Raji (cell line): ENCODE data around the gene HIF3A.

Experiments used
- POLR2A ChIP-seq: IDR thresholded peaks from 2 replicates; pipeline ENCODE4 v1.6.1; 2011; ENCODE audit warnings: low read depth, low read length, control low read depth; ENCODE audit not compliant: insufficient read depth

The HIF3A gene

DNA sequence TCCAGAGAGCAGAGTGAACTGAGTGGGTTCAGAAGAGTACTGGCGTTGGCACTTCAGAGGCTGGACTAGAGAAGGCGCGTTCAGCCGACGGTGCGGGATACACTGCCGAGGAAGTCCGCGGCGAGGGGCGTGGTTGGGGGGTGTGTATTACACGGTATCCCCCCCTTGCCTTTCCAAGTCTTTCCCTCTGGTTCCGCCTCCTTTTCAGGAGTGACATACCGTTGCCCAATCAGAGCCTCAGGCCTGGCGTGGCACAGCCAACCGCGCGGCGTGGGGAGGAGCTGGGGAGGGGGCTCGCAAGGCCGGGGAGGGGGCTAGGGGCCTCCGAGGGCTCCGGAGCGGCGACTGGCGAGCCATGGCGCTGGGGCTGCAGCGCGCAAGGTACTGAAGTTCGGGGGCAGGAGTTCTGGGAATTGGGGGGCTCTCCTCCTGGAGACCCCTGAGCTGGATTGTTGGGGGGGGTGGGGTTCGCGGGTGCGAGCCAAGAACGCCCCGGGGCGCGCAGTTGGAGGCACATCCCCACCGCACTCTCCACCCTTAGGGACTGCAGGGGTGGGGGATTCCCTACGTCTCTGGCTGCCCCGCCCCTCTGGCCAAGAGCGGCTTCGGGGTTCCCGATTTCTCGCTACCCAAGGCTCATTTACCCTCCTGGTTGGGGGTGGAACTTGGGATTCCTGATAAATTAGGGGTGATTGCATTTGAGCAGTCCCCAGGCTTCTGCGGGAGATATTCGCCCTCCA, at the start of gene HIF3A:
TSS of gene HIF3A (plus strand) at position 321 of the 740 bp plus-strand sequence. CDS start at position 356, 35 bp downstream.
- no peak for TF ChIP-seq POLR2A

DNA sequence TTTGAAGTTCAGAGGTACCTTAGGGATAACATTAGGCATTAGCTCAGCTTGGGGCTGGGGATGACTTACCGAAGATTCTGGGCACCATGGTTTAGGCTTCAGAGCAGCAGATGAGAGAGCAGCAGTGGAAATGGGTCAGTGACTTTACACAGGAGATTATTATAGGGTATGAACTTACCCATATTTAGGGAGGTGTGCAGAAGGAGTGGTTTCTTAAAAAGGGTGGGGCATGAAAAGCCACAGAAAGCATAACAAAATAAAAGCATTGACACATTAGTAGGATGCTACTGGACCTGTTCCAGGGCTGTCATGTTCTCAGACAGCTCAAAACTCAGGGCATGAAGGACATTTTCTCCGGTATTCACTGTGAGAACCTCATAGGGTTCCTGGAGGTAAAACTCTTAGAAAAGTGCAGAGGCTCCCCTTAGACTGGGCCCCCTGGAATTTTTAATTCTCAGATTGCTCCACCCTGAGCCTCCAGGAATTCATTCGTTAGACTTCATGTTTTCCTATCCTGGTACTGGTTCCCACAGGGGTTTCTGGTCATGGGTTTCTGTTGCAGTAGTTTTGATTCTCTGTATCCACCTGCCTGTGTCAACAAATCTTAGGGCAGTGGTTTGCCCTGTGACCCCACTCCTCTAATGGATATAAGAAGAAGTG, 46.6 kb upstream of the HIF3A start:
- TF ChIP-seq POLR2A = no peak

DNA sequence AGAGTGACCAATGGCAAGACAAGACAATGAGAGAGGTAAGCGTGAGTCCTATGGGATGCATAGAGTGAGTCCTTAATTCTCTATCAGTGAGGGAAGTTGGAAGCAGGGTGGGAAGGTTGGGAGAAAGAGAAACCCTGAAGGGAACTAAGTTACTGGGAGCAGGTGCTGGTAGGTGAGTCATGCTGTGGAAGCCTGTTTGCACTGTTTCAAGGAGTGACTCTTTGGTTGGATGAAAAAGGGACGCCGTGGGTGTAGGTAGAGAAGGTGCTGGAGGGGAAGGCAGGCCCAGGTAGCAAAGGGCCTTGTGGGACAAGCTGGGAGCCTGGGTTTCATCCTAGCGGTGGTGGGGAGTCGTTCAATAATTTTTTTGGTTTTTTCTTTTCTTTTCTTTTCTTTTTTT, 45.4 kb upstream of the HIF3A start:
- TF ChIP-seq POLR2A = no peak

DNA sequence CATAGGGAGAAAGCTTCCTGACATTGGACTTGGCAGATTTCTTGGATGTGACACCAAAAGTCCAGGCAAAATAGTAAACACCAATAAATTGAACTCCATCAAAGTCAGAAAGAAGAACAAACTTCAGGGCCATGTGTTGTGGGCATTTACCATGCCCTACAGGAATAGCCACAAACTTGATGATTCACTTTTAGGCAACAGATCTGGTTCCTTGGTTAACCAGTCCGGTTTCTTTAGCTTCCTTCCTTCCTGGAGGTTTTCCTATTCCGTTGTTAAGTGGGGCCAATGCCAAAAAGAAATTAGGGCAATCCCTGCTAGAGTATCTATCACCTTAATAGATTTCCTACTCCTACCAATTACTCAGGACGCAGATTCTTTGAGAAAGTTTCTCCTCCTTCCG, 42.1 kb upstream of the HIF3A start:
- TF ChIP-seq POLR2A = no peak

GRCh38 chr19:46256855-46257254, 40.0 kb upstream of the HIF3A start:
- TF ChIP-seq POLR2A = no peak

GRCh38 chr19:46265217-46265828, 31.5 kb upstream of the HIF3A start:
- no peak for TF ChIP-seq POLR2A

DNA sequence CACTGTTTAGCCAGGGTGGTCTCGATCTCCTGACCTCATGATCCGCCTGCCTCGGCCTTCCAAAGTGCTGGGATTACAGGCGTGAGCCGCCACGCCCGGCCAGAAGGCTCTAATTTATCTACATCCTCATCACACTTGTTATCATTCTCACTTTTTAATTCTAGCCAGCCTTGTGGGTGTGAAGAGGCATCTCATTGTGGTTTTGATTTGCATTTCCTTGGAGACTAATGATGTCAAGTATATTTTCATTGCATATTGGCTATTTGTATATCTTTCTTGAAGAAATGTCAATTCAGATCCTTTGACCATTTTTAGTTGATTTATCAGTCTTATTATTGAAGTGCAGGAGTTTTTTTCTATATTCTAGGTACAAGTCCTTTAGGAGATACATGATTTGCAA, 27.7 kb upstream of the HIF3A start:
- no peak for TF ChIP-seq POLR2A

DNA sequence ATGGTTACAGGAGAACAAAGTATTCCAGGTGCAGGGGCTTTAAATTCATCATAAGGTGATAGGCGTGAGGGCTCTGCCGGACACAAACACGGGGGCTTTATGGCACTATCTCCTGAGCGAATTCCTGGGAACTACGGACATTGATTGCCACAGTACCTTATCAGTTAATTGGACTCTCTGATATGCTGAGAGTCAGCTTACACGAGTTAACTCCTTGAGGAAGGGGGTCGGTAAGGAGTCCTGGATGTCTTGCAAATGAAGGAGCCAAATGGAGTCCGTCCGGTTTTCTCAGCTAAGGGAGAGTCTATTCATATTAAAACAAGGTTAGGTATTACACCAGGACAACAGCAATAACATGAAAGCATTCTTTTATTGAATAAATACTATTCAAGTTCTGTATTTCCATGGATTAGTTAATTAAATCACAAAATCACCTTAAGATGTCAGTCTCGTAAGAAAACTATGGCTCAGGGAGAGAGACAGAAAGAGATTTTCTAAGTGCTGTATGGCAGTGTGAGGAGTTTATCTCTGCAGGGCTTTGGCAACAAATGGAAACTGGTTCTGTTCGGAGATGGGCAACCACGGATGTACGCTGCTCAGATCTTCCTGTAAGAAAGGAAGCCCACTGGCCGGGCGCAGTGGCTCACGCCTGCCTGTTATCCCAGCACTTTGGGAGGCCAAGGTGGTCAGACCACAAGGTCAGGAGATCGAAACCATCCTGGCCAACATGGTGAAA, 26.2 kb upstream of the HIF3A start:
- no peak for TF ChIP-seq POLR2A

DNA sequence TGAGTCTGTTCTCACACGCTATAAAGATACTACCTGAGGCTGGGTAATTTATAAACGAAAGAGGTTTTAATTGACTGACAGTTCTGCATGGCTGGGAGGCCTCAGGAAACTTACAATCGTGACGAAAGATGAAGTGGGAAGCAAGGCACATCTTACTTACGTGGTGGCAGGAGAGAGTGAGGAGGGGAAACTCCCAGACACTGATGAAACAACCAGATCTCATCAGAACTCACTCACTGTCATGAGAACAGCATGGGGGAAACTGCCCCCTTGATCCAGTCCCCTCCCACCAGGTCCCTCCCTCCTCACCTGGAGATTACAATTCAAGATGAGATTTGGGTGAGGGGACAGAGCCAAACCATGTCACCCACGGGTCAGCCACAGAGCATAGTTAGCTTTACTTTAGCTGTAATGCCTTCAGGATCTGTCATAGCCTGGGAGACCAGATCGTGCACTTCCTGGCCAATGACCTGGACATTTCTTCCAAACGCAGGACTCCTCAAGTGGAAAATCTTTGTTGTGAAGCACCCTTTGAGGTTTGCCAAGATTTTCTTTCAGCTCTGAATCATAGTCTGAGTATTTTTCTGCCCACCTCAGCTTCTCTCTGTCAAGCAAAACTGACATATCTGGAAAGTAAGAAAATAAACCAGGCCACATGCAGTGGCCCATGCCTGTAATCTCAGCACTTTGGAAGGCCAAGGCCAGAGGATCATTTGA, 25.2 kb upstream of the HIF3A start:
- TF ChIP-seq POLR2A = no peak

- TF ChIP-seq POLR2A = no peak
Measured at GRCh38 chr19:46279177-46279576, 17.7 kb upstream of the HIF3A start.

- no peak for TF ChIP-seq POLR2A
Measured at GRCh38 chr19:46283771-46284170, 13.1 kb upstream of the HIF3A start.

- no peak for TF ChIP-seq POLR2A
Measured at GRCh38 chr19:46284635-46285034, 12.2 kb upstream of the HIF3A start.

GRCh38 chr19:46287585-46287984, 9.3 kb upstream of the HIF3A start:
- no peak for TF ChIP-seq POLR2A

- TF ChIP-seq POLR2A = no peak
Measured at GRCh38 chr19:46288896-46289588, 7.8 kb upstream of the HIF3A start.
